ENCODE measurements around the gene SYNC.

Gene SYNC

GRCh38 chr1:32741413-32742198, 39.0 kb upstream of the SYNC start:
- Histone ChIP-seq H3K9ac (ENCODE audit: low read length) (peak overlapping the region; percentile 78), H3K27me3 (replicated peaks; ENCODE audit: control insufficient read depth, insufficient read depth, low read length) (no peaks in the 10 kb centered on the region), H3K36me3 (ENCODE audit: control insufficient read depth, insufficient read depth, low read length, severe bottlenecking) (no peaks in the 10 kb centered on the region), H3K4me3 (ENCODE audit: low read length) (peak overlapping the region; percentile 77), H3K4me1 (ENCODE audit: control insufficient read depth, insufficient read depth, low read length) (peaks cover 13% of the 10 kb centered on the region), H3K9me3 (ENCODE audit: control insufficient read depth, low read length) (no peaks in the 10 kb centered on the region)
- peak; percentile 63 for DNase-seq (ENCODE audit: low read depth)

DNA sequence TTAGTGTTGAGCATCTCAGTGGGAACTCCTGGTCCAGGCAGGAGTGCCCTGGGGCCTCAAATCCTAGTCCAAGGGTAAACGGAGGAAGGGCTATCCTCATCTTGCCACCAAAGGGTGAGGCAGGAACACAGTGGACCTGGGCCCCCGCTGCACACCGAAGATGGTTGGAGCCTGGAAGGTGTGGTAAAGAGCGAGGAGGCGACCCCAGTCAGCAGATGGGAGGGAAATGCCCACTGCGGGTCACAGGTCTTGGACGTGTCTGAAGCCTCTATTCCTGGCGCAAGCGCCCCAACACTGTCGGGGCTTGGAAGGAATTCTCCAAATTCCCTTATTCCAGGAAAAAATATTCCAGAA, 38.5 kb upstream of the SYNC start:
- Histone ChIP-seq H3K36me3 (ENCODE audit: control insufficient read depth, insufficient read depth, low read length, severe bottlenecking) (no peaks in the 10 kb centered on the region), H3K9me3 (ENCODE audit: control insufficient read depth, low read length) (no peaks in the 10 kb centered on the region), H3K4me3 (ENCODE audit: low read length) (peak overlapping the region; percentile 77), H3K4me1 (ENCODE audit: control insufficient read depth, insufficient read depth, low read length) (peaks cover 13% of the 10 kb centered on the region), H3K27me3 (replicated peaks; ENCODE audit: control insufficient read depth, insufficient read depth, low read length) (no peaks in the 10 kb centered on the region), H3K9ac (ENCODE audit: low read length) (peak overlapping the region; percentile 67)
- no peak for DNase-seq (ENCODE audit: low read depth)

DNA sequence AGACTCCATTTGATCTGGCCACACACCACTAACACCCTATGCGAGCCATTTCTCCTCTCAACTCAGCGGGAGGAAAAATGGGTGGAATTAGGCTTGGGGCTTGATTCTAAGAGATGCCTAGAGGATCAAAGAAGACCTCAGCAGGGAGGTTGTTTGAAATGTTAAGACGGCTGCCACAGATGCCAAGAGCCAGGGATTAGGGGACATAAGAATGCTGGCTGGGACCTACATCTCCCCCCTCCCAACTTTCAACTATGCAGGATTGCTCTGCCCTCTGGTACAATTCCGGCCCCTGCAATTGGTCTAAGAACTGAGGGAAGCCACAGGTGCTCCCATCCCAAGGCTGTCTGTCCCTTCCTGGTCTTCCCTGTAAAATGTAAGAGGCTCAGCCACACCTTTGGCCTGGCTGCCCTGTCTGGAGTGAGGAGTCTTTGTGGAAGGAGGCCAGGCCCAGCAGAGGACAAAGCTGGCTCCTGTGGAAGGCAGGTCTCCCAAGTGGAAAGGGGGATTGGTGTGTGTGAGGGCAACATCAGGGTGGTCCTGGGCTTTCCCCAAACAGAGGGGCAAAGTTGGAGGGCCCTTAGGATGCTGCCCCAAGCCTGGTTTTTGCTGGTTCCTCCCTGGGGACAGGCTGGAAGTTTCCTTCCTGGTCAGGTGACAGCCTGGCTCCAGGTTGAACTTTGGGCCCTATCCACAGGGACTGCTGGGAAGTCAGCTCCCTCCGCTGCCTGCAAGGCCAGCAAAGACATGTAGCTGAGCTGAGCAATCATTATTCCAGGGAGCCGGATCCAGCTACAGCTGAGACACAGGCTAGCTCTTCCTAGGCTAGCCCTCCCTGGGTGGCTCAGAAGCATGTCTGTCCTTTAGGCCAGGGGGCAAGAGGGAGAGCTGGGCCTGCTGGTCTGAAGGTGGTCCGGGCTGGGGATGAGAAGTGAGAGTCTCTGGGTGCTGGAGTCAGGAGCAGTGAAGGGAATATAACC, 34.5 kb upstream of the SYNC start:
- H3K9ac ChIP-seq (ENCODE audit: low read length): no peak overlapping the region
- DNase-seq (ENCODE audit: low read depth): no peak
- no peaks in the 10 kb centered on the region for H3K4me1 ChIP-seq (ENCODE audit: control insufficient read depth, insufficient read depth, low read length)
- no peaks in the 10 kb centered on the region for H3K36me3 ChIP-seq (ENCODE audit: control insufficient read depth, insufficient read depth, low read length, severe bottlenecking)
- H3K4me3 ChIP-seq (ENCODE audit: low read length): no peak overlapping the region
- no peaks in the 10 kb centered on the region for H3K27me3 ChIP-seq (replicated peaks; ENCODE audit: control insufficient read depth, insufficient read depth, low read length)
- no peaks in the 10 kb centered on the region for H3K9me3 ChIP-seq (ENCODE audit: control insufficient read depth, low read length)

DNA sequence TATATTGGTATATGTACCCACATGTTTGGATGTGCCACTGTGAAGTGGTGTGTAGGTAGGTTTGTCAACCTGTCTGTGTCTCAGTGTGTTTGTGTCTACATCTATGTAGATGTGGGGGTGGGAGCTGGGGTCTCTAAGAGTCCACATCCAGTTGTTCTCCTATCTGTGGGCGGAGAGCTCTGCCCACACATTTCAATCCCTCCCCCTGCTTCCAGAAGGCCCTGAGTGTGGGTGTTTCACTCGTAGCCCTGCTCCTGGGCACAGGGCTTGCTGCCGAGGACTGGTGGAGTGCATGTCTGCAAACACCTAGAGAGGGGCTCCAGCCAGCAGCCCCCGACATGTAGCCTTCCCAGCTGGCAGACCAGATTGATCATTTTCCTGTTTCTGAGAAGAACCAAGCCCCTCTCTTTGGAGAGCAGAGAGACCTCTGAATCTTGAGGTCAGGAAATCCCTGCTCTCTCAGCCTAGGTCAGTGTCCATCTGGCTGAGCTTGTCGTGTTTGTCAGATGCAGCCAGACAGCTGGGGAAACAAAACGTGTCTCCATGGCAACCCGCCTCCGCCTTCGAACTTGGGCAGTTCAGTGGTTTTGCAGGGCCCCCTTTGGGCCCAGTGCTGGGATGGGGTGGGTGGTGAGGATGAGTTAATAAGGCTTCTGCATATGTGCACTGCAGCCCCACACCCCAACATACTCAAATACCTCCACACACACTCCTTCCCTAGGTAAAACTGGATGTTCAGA, 31.2 kb upstream of the SYNC start:
- Histone ChIP-seq H3K4me3 (ENCODE audit: low read length) (no peak overlapping the region), H3K4me1 (ENCODE audit: control insufficient read depth, insufficient read depth, low read length) (no peaks in the 10 kb centered on the region), H3K9me3 (ENCODE audit: control insufficient read depth, low read length) (no peaks in the 10 kb centered on the region), H3K9ac (ENCODE audit: low read length) (no peak overlapping the region), H3K27me3 (replicated peaks; ENCODE audit: control insufficient read depth, insufficient read depth, low read length) (no peaks in the 10 kb centered on the region), H3K36me3 (ENCODE audit: control insufficient read depth, insufficient read depth, low read length, severe bottlenecking) (no peaks in the 10 kb centered on the region)
- no peak for DNase-seq (ENCODE audit: low read depth)

- Histone ChIP-seq H3K27me3 (replicated peaks; ENCODE audit: control insufficient read depth, insufficient read depth, low read length) (no peaks in the 10 kb centered on the region), H3K9me3 (ENCODE audit: control insufficient read depth, low read length) (no peaks in the 10 kb centered on the region), H3K4me1 (ENCODE audit: control insufficient read depth, insufficient read depth, low read length) (peaks cover 12% of the 10 kb centered on the region), H3K36me3 (ENCODE audit: control insufficient read depth, insufficient read depth, low read length, severe bottlenecking) (no peaks in the 10 kb centered on the region), H3K4me3 (ENCODE audit: low read length) (no peak overlapping the region), H3K9ac (ENCODE audit: low read length) (no peak overlapping the region)
- no peak for DNase-seq (ENCODE audit: low read depth)
Measured at GRCh38 chr1:32729254-32730046, 26.9 kb upstream of the SYNC start.

DNA sequence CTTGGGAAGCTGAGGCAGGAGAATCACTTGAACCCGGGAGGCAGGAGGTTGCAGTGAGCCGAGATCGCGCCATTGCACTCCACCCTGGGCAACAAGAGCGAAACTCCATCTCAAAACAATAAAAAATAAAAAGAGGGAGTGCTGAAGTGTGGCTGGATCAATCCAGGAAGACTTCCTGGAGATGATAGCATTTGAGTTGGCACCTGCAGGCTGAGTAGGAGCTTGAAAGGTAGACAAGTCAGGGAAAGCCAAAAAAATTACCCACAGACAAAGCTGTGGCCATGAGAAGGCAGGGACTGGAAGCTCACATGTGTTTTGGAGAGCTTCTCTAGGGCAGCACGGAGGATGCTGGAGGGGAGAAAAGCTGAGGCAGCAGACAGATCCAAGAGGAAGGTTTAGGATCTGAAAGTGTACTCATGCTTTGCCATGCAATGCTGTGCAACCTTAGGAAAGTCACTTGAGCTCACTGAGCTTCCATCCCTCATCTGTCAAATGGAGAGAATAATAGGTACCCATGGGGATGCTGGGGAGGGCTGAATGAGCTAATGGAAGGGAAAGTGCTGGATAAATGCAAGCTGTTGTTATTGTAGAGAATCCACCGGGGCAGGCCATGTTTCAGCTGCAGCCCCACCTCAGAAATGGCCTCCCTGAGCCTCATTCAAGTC, 26.0 kb upstream of the SYNC start:
- no peaks in the 10 kb centered on the region for H3K27me3 ChIP-seq (replicated peaks; ENCODE audit: control insufficient read depth, insufficient read depth, low read length)

GRCh38 chr1:32727876-32728275, 25.3 kb upstream of the SYNC start:
- H3K27me3 ChIP-seq (replicated peaks; ENCODE audit: control insufficient read depth, insufficient read depth, low read length): no peaks in the 10 kb centered on the region
- peaks cover 14% of the 10 kb centered on the region for H3K4me1 ChIP-seq (ENCODE audit: control insufficient read depth, insufficient read depth, low read length)
- H3K36me3 ChIP-seq (ENCODE audit: control insufficient read depth, insufficient read depth, low read length, severe bottlenecking): no peaks in the 10 kb centered on the region
- no peak for DNase-seq (ENCODE audit: low read depth)
- H3K9me3 ChIP-seq (ENCODE audit: control insufficient read depth, low read length): no peaks in the 10 kb centered on the region
- no peak overlapping the region for H3K4me3 ChIP-seq (ENCODE audit: low read length)
- H3K9ac ChIP-seq (ENCODE audit: low read length): no peak overlapping the region

More for the DNA sequence above, 26.0 kb upstream of the SYNC start:
- no peak overlapping the region for H3K4me3 ChIP-seq (ENCODE audit: low read length)
- peaks cover 14% of the 10 kb centered on the region for H3K4me1 ChIP-seq (ENCODE audit: control insufficient read depth, insufficient read depth, low read length)
- no peak overlapping the region for H3K9ac ChIP-seq (ENCODE audit: low read length)
- no peaks in the 10 kb centered on the region for H3K36me3 ChIP-seq (ENCODE audit: control insufficient read depth, insufficient read depth, low read length, severe bottlenecking)
- no peak for DNase-seq (ENCODE audit: low read depth)
- no peaks in the 10 kb centered on the region for H3K9me3 ChIP-seq (ENCODE audit: control insufficient read depth, low read length)

DNA sequence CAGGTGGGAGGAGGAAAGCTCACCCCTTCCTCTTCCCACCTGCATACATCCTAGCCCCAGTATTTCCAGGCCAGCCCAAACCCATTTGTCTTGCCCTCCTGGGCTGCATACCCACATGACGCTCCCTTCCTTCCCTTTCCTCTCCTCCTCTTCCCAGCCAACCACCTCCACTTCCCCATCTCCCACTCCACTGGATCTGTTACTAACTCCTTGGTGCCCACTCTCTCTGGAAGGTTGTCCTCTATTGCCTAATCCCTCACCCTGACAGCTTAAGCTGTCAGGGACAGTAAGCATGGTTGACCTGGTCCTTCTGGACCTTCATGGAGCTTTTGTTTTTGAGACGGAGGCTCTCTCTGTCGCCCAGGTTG, 23.0 kb upstream of the SYNC start:
- Histone ChIP-seq H3K27me3 (replicated peaks; ENCODE audit: control insufficient read depth, insufficient read depth, low read length) (no peaks in the 10 kb centered on the region), H3K4me3 (ENCODE audit: low read length) (no peak overlapping the region), H3K9ac (ENCODE audit: low read length) (no peak overlapping the region), H3K4me1 (ENCODE audit: control insufficient read depth, insufficient read depth, low read length) (peaks cover 14% of the 10 kb centered on the region), H3K9me3 (ENCODE audit: control insufficient read depth, low read length) (no peaks in the 10 kb centered on the region), H3K36me3 (ENCODE audit: control insufficient read depth, insufficient read depth, low read length, severe bottlenecking) (no peaks in the 10 kb centered on the region)
- no peak for DNase-seq (ENCODE audit: low read depth)

GRCh38 chr1:32724678-32725614, 22.4 kb upstream of the SYNC start:
- Histone ChIP-seq H3K36me3 (ENCODE audit: control insufficient read depth, insufficient read depth, low read length, severe bottlenecking) (no peaks in the 10 kb centered on the region), H3K4me1 (ENCODE audit: control insufficient read depth, insufficient read depth, low read length) (peaks cover 14% of the 10 kb centered on the region), H3K4me3 (ENCODE audit: low read length) (peak overlapping the region; percentile 25), H3K9ac (ENCODE audit: low read length) (no peak overlapping the region), H3K9me3 (ENCODE audit: control insufficient read depth, low read length) (no peaks in the 10 kb centered on the region), H3K27me3 (replicated peaks; ENCODE audit: control insufficient read depth, insufficient read depth, low read length) (no peaks in the 10 kb centered on the region)
- peak; percentile 92 for DNase-seq (ENCODE audit: low read depth)
